A673 (cell line): ENCODE results near the gene PPM1K. TPM values are rescaled to one million over a fixed set of nuclear protein-coding genes. Genes with fewer than 3 reads are reported as not detected.

Source experiments
- BruUV-seq: library from RNA; stranded (reverse); fragments of 400-500 nt; replicated peaks from 2 replicates; lab custom pipeline; 2021; lab: Mats Ljungman, UMichigan
- CTCF ChIA-PET: fragments of 300-600 bp; sonication (Branson Sonifier 250); formaldehyde crosslinking; loops from one replicate; lab custom pipeline; 2022; ENCODE audit warnings: antibody characterized with exemption; lab: Charles Lee
- POLR2A ChIA-PET: fragments of 300-600 bp; sonication (Branson Sonifier 250); formaldehyde crosslinking; loops from one replicate; lab custom pipeline; 2022; ENCODE audit warnings: antibody characterized with exemption; ENCODE audit not compliant: low non-redundant PET; lab: Charles Lee
- DNase-seq: peaks from one replicate; pipeline ENCODE4 v3.0.0-alpha.2; 2015; ENCODE audit warnings: low spot score
- H3K27ac ChIP-seq: fragments of 200-600 bp; sonication (generic); 2 replicates; pipeline ENCODE4 v1.5.1; 2016; ENCODE audit warnings: mixed run types, low read depth, mild to moderate bottlenecking, mixed read lengths, antibody characterized with exemption, low read length; ENCODE audit not compliant: poor library complexity, severe bottlenecking
- H3K27me3 ChIP-seq: fragments of 200-600 bp; sonication (generic); replicated peaks from 2 replicates; pipeline ENCODE4 v1.6.1; 2017; ENCODE audit warnings: mixed run types, low read depth, mild to moderate bottlenecking, mixed read lengths, antibody characterized with exemption, low read length; ENCODE audit not compliant: insufficient read depth, poor library complexity
- H3K36me3 ChIP-seq: fragments of 200-600 bp; sonication (generic); 2 replicates; pipeline ENCODE4 v1.6.1; 2016; ENCODE audit warnings: mixed run types, mild to moderate bottlenecking, mixed read lengths, antibody characterized with exemption, low read length; ENCODE audit not compliant: insufficient read depth, poor library complexity, severe bottlenecking
- H3K4me1 ChIP-seq: fragments of 200-600 bp; sonication (generic); 2 replicates; pipeline ENCODE4 v1.6.1; 2017; ENCODE audit warnings: mixed run types, mild to moderate bottlenecking, mixed read lengths, antibody characterized with exemption, low read length; ENCODE audit not compliant: insufficient read depth, poor library complexity, severe bottlenecking
- H3K4me3 ChIP-seq: fragments of 200-600 bp; sonication (generic); 2 replicates; pipeline ENCODE4 v1.5.1; 2016; ENCODE audit warnings: low read depth, mixed run types, mild to moderate bottlenecking, mixed read lengths, low read length; ENCODE audit not compliant: poor library complexity, severe bottlenecking
- H3K9me3 ChIP-seq: fragments of 200-600 bp; sonication (generic); 2 replicates; pipeline ENCODE4 v1.6.1; 2016; ENCODE audit warnings: mixed run types, low read depth, mild to moderate bottlenecking, mixed read lengths, antibody characterized with exemption, low read length; ENCODE audit not compliant: poor library complexity, severe bottlenecking
- CTCF ChIP-seq: fragments of 300-800, 200-600 bp; sonication (generic); conservative IDR thresholded peaks from 2 replicates; pipeline ENCODE4 v1.5.1; 2017; ENCODE audit warnings: low read depth, mild to moderate bottlenecking, antibody characterized with exemption, low read length, moderate library complexity, mixed read lengths
- EZH2 ChIP-seq: fragments of 200-600 bp; sonication (generic); IDR thresholded peaks from 2 replicates; pipeline ENCODE4 v1.6.1; 2017; ENCODE audit warnings: borderline replicate concordance, low read depth, mild to moderate bottlenecking, mixed read lengths, antibody characterized with exemption, low read length; ENCODE audit not compliant: poor library complexity, severe bottlenecking
- intact Hi-C: fragments of 100-400 bp; cut with micrococcal nuclease; formaldehyde crosslinking; loops from one replicate; pipeline ENCODE4 v1.10.0; 2022; ENCODE audit not compliant: unreplicated experiment
- total RNA-seq: library from RNA; stranded (reverse); gene quantifications from 2 replicates; pipeline ENCODE4 v1.2.3, GENCODE V29; 2021

PPM1K gene
- total RNA-seq, 1 experiment from 2014 or later = 2.7 TPM

GRCh38 chr4:88295656-88296055, 11.3 kb upstream of the PPM1K start:
- TF ChIP-seq EZH2 (no peak), CTCF (no peak)
- no TSS peak for BruUV-seq
- CTCF ChIA-PET = no interaction called here
- intact Hi-C loops = no loop called here
- no peak for DNase-seq
- no peaks in the 10 kb centered on the region for H3K36me3 ChIP-seq
- H3K4me3 ChIP-seq = no peak overlapping the region
- no peak overlapping the region for H3K27ac ChIP-seq
- H3K27me3 ChIP-seq = no peaks in the 10 kb centered on the region
- POLR2A ChIA-PET = no interaction called here
- H3K9me3 ChIP-seq = no peaks in the 10 kb centered on the region
- no peaks in the 10 kb centered on the region for H3K4me1 ChIP-seq

- H3K4me3 ChIP-seq = no peak overlapping the region
- POLR2A ChIA-PET = no interaction called here
- no peaks in the 10 kb centered on the region for H3K36me3 ChIP-seq
- CTCF ChIA-PET = no interaction called here
- H3K27me3 ChIP-seq = no peaks in the 10 kb centered on the region
- no peak for DNase-seq
- no peaks in the 10 kb centered on the region for H3K9me3 ChIP-seq
- intact Hi-C loops = no loop called here
- H3K4me1 ChIP-seq = no peaks in the 10 kb centered on the region
- no peak overlapping the region for H3K27ac ChIP-seq
- TF ChIP-seq CTCF = no peak
- no peak for TF ChIP-seq EZH2
- BruUV-seq = no TSS peak
Observed at GRCh38 chr4:88291003-88291402, 6.6 kb upstream of the PPM1K start.

- Histone ChIP-seq H3K27me3 (no peaks in the 10 kb centered on the region), H3K9me3 (no peaks in the 10 kb centered on the region), H3K27ac (no peak overlapping the region), H3K4me1 (no peaks in the 10 kb centered on the region), H3K36me3 (no peaks in the 10 kb centered on the region), H3K4me3 (no peak overlapping the region)
- intact Hi-C loops = no loop called here
- ChIA-PET CTCF (no interaction called here), POLR2A (no interaction called here)
- no peak for DNase-seq
- no TSS peak for BruUV-seq
- TF ChIP-seq CTCF (no peak), EZH2 (no peak)
Observed at GRCh38 chr4:88286897-88287296, 2.5 kb upstream of the PPM1K start.
